K562 (cell line): ENCODE measurements around the gene RPRD1B. TPM values are rescaled to one million over a fixed set of nuclear protein-coding genes. Genes with fewer than 3 reads are reported as not detected.

Source experiments
- HMGN3 ChIP-seq: IDR thresholded peaks from 2 replicates; pipeline ENCODE4 v1.6.1; 2011; ENCODE audit warnings: borderline replicate concordance, low read depth, mild to moderate bottlenecking, mixed read lengths, low read length; ENCODE audit not compliant: insufficient read length; ENCODE audit errors: extremely low read depth
- ID3 ChIP-seq, 2 experiments: fragments of 250-450 bp in 1 of 2; fragments of 450-650 bp in 1 of 2; sonication (Bioruptor Pico) in 1 of 2; IDR thresholded peaks; 2 replicates each; pipeline versions ENCODE4 v1.6.1 to v1.8.0; 2016 to 2021; ENCODE audit warnings: mild to moderate bottlenecking in 2 of 2, moderate library complexity in 2 of 2, missing compliant biosample characterization in 1 of 2, missing genetic modification characterization in 1 of 2
- NFYB ChIP-seq: IDR thresholded peaks from 2 replicates; pipeline ENCODE4 v1.6.1; 2011; ENCODE audit warnings: mild to moderate bottlenecking, moderate library complexity; ENCODE audit not compliant: insufficient read length; ENCODE audit errors: extremely low read depth
- RCOR1 ChIP-seq, 2 experiments: IDR thresholded peaks; 2 replicates each; pipeline ENCODE4 v1.6.1; 2012; ENCODE audit warnings: low read depth in 2 of 2, low read length in 2 of 2, borderline replicate concordance in 1 of 2, improper control_type of control experiment in 1 of 2
- THRA ChIP-seq: fragments of 450-650 bp; IDR thresholded peaks from 2 replicates; pipeline ENCODE4 v1.6.1; 2017; ENCODE audit warnings: mild to moderate bottlenecking, moderate library complexity
- ZBTB2 ChIP-seq: fragments of 450-650 bp; IDR thresholded peaks from 2 replicates; pipeline ENCODE4 v1.6.1; 2016; ENCODE audit warnings: antibody characterized with exemption
- ZBTB40 ChIP-seq, 2 experiments: fragments of 450-650 bp in 1 of 2; sonication (generic) in 1 of 2; formaldehyde crosslinking in 1 of 2; IDR thresholded peaks; 2 replicates each; pipeline versions ENCODE4 v1.7.1 to v1.9.0; 2016 to 2022; ENCODE audit warnings: inconsistent platforms in 1 of 2, mild to moderate bottlenecking in 1 of 2, missing genetic modification reagents in 1 of 2
- ZNF121 ChIP-seq: sonication (generic); formaldehyde crosslinking; conservative IDR thresholded peaks from 2 replicates; pipeline ENCODE4 v1.8.0; 2022; ENCODE audit warnings: missing genetic modification reagents
- ZNF143 ChIP-seq: sonication (generic); formaldehyde crosslinking; IDR thresholded peaks from 2 replicates; pipeline ENCODE4 v1.9.0; 2022; ENCODE audit warnings: mild to moderate bottlenecking, missing genetic modification reagents
- ZNF449 ChIP-seq: fragments of 250-450 bp; sonication (Bioruptor Pico); IDR thresholded peaks from 2 replicates; pipeline ENCODE4 v1.8.0; 2022; ENCODE audit warnings: moderate library complexity, mild to moderate bottlenecking, inconsistent platforms
- polyA plus RNA-seq, 8 experiments: library from polyadenylated mRNA; depleted of rRNA in 4 of 8; stranded (reverse) in 5 of 8; unstranded in 3 of 8; fragments of >200 nt; fragmentation: Nextera tagmentation in 2 of 8; fragmentation: Illumina TruSeq in 1 of 8; extraction: Ambion mirVana in 2 of 8; extraction: Trizol in 1 of 8; gene quantifications; 2 replicates each; pipeline versions ENCODE4 v1.2.1 to v1.2.3, GENCODE V29; 2011 to 2014; ENCODE audit warnings: inconsistent platforms in 1 of 8, missing spikeins in 1 of 8
- total RNA-seq, 7 experiments: library from RNA; depleted of rRNA in 6 of 7; stranded (reverse); fragments of >200 nt in 6 of 7; fragmentation: Illumina TruSeq in 2 of 7; extraction: Trizol in 2 of 7; gene quantifications; 2 replicates each; pipeline versions ENCODE4 v1.2.1 to v1.2.3, GENCODE V29; 2011 to 2021; ENCODE audit warnings: low replicate concordance in 1 of 7

Gene RPRD1B
- total and polyA plus RNA-seq, 9 of the 15 experiments (the other 6 are each of a cell fraction or from before 2014, with no cell fraction given): 5.5 to 43.0 (median 24.4) TPM

- TF ChIP-seq ZBTB2 (no peak), ID3 (CRISPR knock-in tag; IDR thresholded peaks at IDR 0.05) (no peak), ID3 (tag; IDR thresholded peaks at IDR 0.05) (no peak), ZNF143 (CRISPR knock-in tag) (no peak), NFYB (no peak), HMGN3 (no peak), ZNF121 (no peak), THRA (no peak), RCOR1 (IDR thresholded peaks at IDR 0.05; ENCODE audit: borderline replicate concordance in 1 of 2, low read depth in 2 of 2, low read length in 2 of 2) (peak in 1 of 2 experiments; percentile 36; a peak in 1 of 4 replicates), ZNF449 (CRISPR knock-in tag) (no peak), ZBTB40 (IDR thresholded peaks at IDR 0.05) (0 out of 2 replicates have a peak, but pooled peaks have one; percentile 28), ZBTB40 (CRISPR knock-in tag; IDR thresholded peaks at IDR 0.05) (no peak)
Measured at GRCh38 chr20:38109591-38110524, 76.3 kb downstream of the RPRD1B start (continued).
